H1 (cell line): Measurements from ENCODE around the gene CYP4V2. TPM values are rescaled to one million over a fixed set of nuclear protein-coding genes. Genes with fewer than 3 reads are reported as not detected.

ENCODE experiments used
- CTCF ChIA-PET: fragments of 300-600 bp; sonication (Branson Sonifier 250); formaldehyde crosslinking; loops from one replicate; lab custom pipeline; 2021; ENCODE audit not compliant: partially characterized antibody; lab: Charles Lee
- POLR2A ChIA-PET: fragments of 300-600 bp; sonication (Branson Sonifier 250); formaldehyde crosslinking; loops from one replicate; lab custom pipeline; 2021; ENCODE audit warnings: inconsistent platforms; ENCODE audit not compliant: partially characterized antibody; lab: Charles Lee
- DNase-seq, 2 experiments: peaks; one replicate each; pipeline versions ENCODE4 v3.0.0 to v3.0.0-alpha.2; 2010 to 2022; ENCODE audit warnings: low spot score in 2 of 2, low read depth in 1 of 2, mixed read lengths in 1 of 2
- FAIRE-seq: peaks from 2 replicates; lab custom pipeline; 2011; peaks lifted over from hg19 to GRCh38; lab: Jason Lieb, UNC
- H2AFZ ChIP-seq: 2 replicates; pipeline ENCODE4 v1.8.1; 2012; ENCODE audit warnings: low read length, inconsistent platforms
- H2AK5ac ChIP-seq: 2 replicates; pipeline ENCODE4 v1.6.1; 2013; ENCODE audit warnings: low read depth, low read length
- H2BK120ac ChIP-seq: replicated peaks from 2 replicates; pipeline ENCODE3; 2013; ENCODE audit warnings: low read depth, low read length, inconsistent platforms
- H2BK12ac ChIP-seq: 2 replicates; pipeline ENCODE4 v1.6.1; 2013; ENCODE audit warnings: low read depth, low read length
- H2BK15ac ChIP-seq: 2 replicates; pipeline ENCODE4 v1.6.1; 2013; ENCODE audit warnings: low read length
- H2BK20ac ChIP-seq: 2 replicates; pipeline ENCODE4 v1.6.1; 2013; ENCODE audit warnings: low read length
- H2BK5ac ChIP-seq: 2 replicates; pipeline ENCODE4 v1.6.1; 2013; ENCODE audit warnings: low read depth, low read length
- H3K14ac ChIP-seq: 2 replicates; pipeline ENCODE4 v1.6.1; 2013; ENCODE audit warnings: inconsistent platforms; ENCODE audit not compliant: insufficient read length
- H3K18ac ChIP-seq: 2 replicates; pipeline ENCODE4 v1.6.1; 2013; ENCODE audit warnings: low read length; ENCODE audit errors: extremely low read depth
- H3K23ac ChIP-seq: 2 replicates; pipeline ENCODE4 v1.6.1; 2013; ENCODE audit warnings: inconsistent platforms; ENCODE audit not compliant: insufficient read length
- H3K23me2 ChIP-seq: 2 replicates; pipeline ENCODE4 v1.6.1; 2013; ENCODE audit warnings: low read depth, low read length
- H3K27ac ChIP-seq: 2 replicates; pipeline ENCODE4 v1.6.1; 2011; ENCODE audit warnings: low read depth, low read length, inconsistent platforms
- H3K27me3 ChIP-seq, 4 experiments: replicated peaks in 1 of 4; 1 replicate in 1 of 4; 2 replicates in 3 of 4; pipeline versions ENCODE4 v1.6.1 to v1.8.1; 2011 to 2013; ENCODE audit warnings: low read length in 3 of 4, mild to moderate bottlenecking in 3 of 4, inconsistent platforms in 2 of 4, mixed read lengths in 2 of 4, moderate library complexity in 1 of 4; ENCODE audit not compliant: control insufficient read depth in 3 of 4, insufficient read depth in 3 of 4; ENCODE audit errors: extremely low read depth in 1 of 4
- H3K36me3 ChIP-seq, 4 experiments: 2 replicates each; pipeline versions ENCODE4 v1.6.1 to v1.8.1; 2011 to 2013; ENCODE audit warnings: mild to moderate bottlenecking in 4 of 4, low read length in 3 of 4, moderate library complexity in 2 of 4, control low read depth in 1 of 4, inconsistent platforms in 1 of 4; ENCODE audit not compliant: insufficient read depth in 4 of 4, control insufficient read depth in 2 of 4
- H3K4ac ChIP-seq: replicated peaks from 2 replicates; pipeline ENCODE3; 2013; ENCODE audit warnings: low read length, low read depth, mixed read lengths, inconsistent platforms; ENCODE audit not compliant: insufficient read length
- H3K4me1 ChIP-seq, 4 experiments: replicated peaks in 1 of 4; 1 replicate in 1 of 4; 2 replicates in 3 of 4; pipeline versions ENCODE4 v1.6.1 to v1.8.1; 2011 to 2013; ENCODE audit warnings: low read length in 3 of 4, inconsistent platforms in 2 of 4, mixed read lengths in 1 of 4; ENCODE audit not compliant: insufficient read depth in 4 of 4, control insufficient read depth in 3 of 4
- H3K4me2 ChIP-seq, 2 experiments: 2 replicates each; pipeline versions ENCODE4 v1.6.1 to v1.8.1; 2011 to 2013; ENCODE audit warnings: low read depth in 2 of 2, low read length in 2 of 2, control low read depth in 1 of 2, inconsistent platforms in 1 of 2, mild to moderate bottlenecking in 1 of 2; ENCODE audit not compliant: insufficient read depth in 1 of 2
- H3K4me3 ChIP-seq, 4 experiments: fragments of 200-600, 300-600 bp in 1 of 4; sonication (generic), shearing (Covaris generic), sonication (Bioruptor Twin) in 1 of 4; 2 replicates each; pipeline versions ENCODE4 v1.5.1 to v1.8.1; 2011 to 2016; ENCODE audit warnings: low read length in 4 of 4, low read depth in 3 of 4, control low read depth in 2 of 4, inconsistent platforms in 2 of 4, mild to moderate bottlenecking in 2 of 4, mixed read lengths in 1 of 4, moderate library complexity in 1 of 4; ENCODE audit not compliant: insufficient read depth in 2 of 4; ENCODE audit errors: extremely low read depth in 1 of 4
- H3K56ac ChIP-seq: replicated peaks from 2 replicates; pipeline ENCODE3; 2013; ENCODE audit warnings: low read depth, mild to moderate bottlenecking, mixed read lengths, low read length, inconsistent platforms; ENCODE audit not compliant: insufficient read length
- H3K79me1 ChIP-seq: 2 replicates; pipeline ENCODE4 v1.6.1; 2013; ENCODE audit warnings: low read depth, low read length, control low read depth
- H3K79me2 ChIP-seq, 2 experiments: 2 replicates each; pipeline versions ENCODE4 v1.6.1 to v1.8.1; 2012 to 2013; ENCODE audit warnings: low read length in 2 of 2, mild to moderate bottlenecking in 2 of 2, inconsistent platforms in 1 of 2; ENCODE audit not compliant: insufficient read depth in 2 of 2, control insufficient read depth in 1 of 2
- H3K9ac ChIP-seq, 4 experiments: replicated peaks in 1 of 4; 1 replicate in 1 of 4; 2 replicates in 3 of 4; pipeline versions ENCODE4 v1.6.1 to v1.8.1; 2011 to 2013; ENCODE audit warnings: low read depth in 3 of 4, low read length in 3 of 4, control low read depth in 2 of 4, mild to moderate bottlenecking in 2 of 4, moderate library complexity in 2 of 4, inconsistent platforms in 1 of 4; ENCODE audit errors: extremely low read depth in 1 of 4
- H3K9me3 ChIP-seq, 2 experiments: 2 replicates each; pipeline versions ENCODE4 v1.6.1 to v1.8.1; 2012 to 2013; ENCODE audit warnings: mild to moderate bottlenecking in 2 of 2, moderate library complexity in 2 of 2, control low read depth in 1 of 2, inconsistent platforms in 1 of 2, low read depth in 1 of 2, low read length in 1 of 2, mixed read lengths in 1 of 2; ENCODE audit not compliant: insufficient read depth in 2 of 2
- H4K20me1 ChIP-seq, 2 experiments: replicated peaks in 1 of 2; 2 replicates each; pipeline versions ENCODE3 to v1.8.1; 2011 to 2013; ENCODE audit warnings: inconsistent platforms in 2 of 2, low read length in 2 of 2, mild to moderate bottlenecking in 1 of 2; ENCODE audit not compliant: insufficient read depth in 2 of 2, control insufficient read depth in 1 of 2
- H4K5ac ChIP-seq: 2 replicates; pipeline ENCODE4 v1.6.1; 2013; ENCODE audit warnings: low read length, low read depth, mixed read lengths, inconsistent platforms; ENCODE audit not compliant: insufficient read length
- H4K8ac ChIP-seq: 2 replicates; pipeline ENCODE4 v1.8.0; 2013; ENCODE audit warnings: mild to moderate bottlenecking, moderate library complexity, low read length, inconsistent platforms; ENCODE audit not compliant: insufficient read depth; ENCODE audit errors: extremely low read depth
- H4K91ac ChIP-seq: replicated peaks from 2 replicates; pipeline ENCODE3; 2013; ENCODE audit warnings: low read length, mixed read lengths, inconsistent platforms; ENCODE audit not compliant: insufficient read length
- ASH2L ChIP-seq: fragments of 200-600, 300-600 bp; sonication (generic); IDR thresholded peaks from one replicate; pipeline ENCODE4 v1.7.1; 2017; ENCODE audit warnings: low read length
- WGBS, 2 experiments: shearing (Covaris generic) in 1 of 2; methylation state at CpG; one replicate each; pipeline versions ENCODE4 v1.1.6 to v1.1.7; 2013 to 2015; ENCODE audit warnings: low lambda C conversion rate in 2 of 2, mixed read lengths in 2 of 2, inconsistent platforms in 1 of 2, low coverage in 1 of 2, missing lambda C conversion rate in 1 of 2; ENCODE audit not compliant: insufficient replicate concordance in 2 of 2, insufficient coverage in 1 of 2, insufficient read length in 1 of 2; ENCODE audit errors: extremely low coverage in 1 of 2, missing lambda C conversion rate in 1 of 2; 5-methylcytosine and 5-hydroxymethylcytosine counted together
- polyA plus RNA-seq, 7 experiments: library from polyadenylated mRNA; depleted of rRNA in 3 of 7; stranded (reverse) in 5 of 7; unstranded in 2 of 7; fragments of >200 nt in 5 of 7; fragments of 200-250 nt in 2 of 7; gene quantifications; 1 replicate in 5 of 7; 2 replicates in 1 of 7; 4 replicates in 1 of 7; pipeline versions ENCODE4 v1.2.1 to v1.2.3, GENCODE V29; 2011 to 2013; ENCODE audit warnings: missing spikeins in 2 of 7, mixed read lengths in 2 of 7
- total RNA-seq: library from RNA; stranded (reverse); fragmentation: NEBNext Ultra II Directional; extraction: Animal tissue kit (Norgen Biotek cat#: 25700); gene quantifications from 2 replicates; pipeline ENCODE4 v1.2.1, GENCODE V29; 2021

CYP4V2 gene
- total and polyA plus RNA-seq, 2 of the 8 experiments (the other 6 are each of a cell fraction or from before 2014, with no cell fraction given): 0.65 to 1.0 TPM

DNA sequence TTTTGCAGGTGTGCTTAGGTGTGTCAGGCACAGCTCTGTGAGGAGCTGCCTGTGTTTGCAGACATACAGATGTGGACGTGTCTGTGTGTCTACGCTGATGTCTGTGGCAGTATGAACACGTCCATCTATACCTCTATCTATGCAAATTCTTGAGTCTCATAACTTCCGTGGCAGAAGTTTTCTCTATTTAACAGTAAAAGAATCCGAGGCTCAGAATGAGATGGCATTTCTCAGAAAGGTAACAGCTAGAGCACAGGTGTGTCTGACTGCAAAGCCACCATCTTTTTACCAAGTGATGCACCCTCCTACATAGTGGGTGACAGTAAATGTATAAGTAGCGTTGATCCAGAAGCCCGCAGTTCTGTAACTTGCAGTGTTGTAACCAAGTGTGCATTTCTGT lies 39.9 kb upstream of the CYP4V2 start:
- Histone ChIP-seq H2BK12ac (0 out of 2 replicates have a peak overlapping the region, but pooled peaks have one; percentile 9), H3K4ac (no peak overlapping the region), H3K27ac (no peak overlapping the region), H4K8ac (no peak overlapping the region; the same call in 1 of the 2 replicates), H4K20me1 (no peaks in the 10 kb centered on the region), H3K23ac (no peak overlapping the region), H3K9ac (no peak overlapping the region), H3K27me3 (peaks cover 0 to 4% (median 1%) of the 10 kb centered on the region in 4 experiments; a peak in 3 of 7 replicates), H3K9me3 (no peaks in the 10 kb centered on the region; a peak in 1 of 4 replicates), H3K14ac (no peak overlapping the region), H3K4me3 (no peak overlapping the region), H3K4me1 (peaks cover 0 to 2% (median 0%) of the 10 kb centered on the region in 4 experiments; a peak in 2 of 7 replicates), H2BK15ac (no peak overlapping the region), H3K36me3 (no peaks in the 10 kb centered on the region), H3K4me2 (no peak overlapping the region), H4K91ac (no peak overlapping the region), H3K18ac (no peak overlapping the region), H2AFZ (no peak overlapping the region), H2BK20ac (no peak overlapping the region), H3K23me2 (no peaks in the 10 kb centered on the region), H3K56ac (no peak overlapping the region), H2BK5ac (no peak overlapping the region), H2AK5ac (no peak overlapping the region), H4K5ac (no peak overlapping the region), H3K79me2 (no peaks in the 10 kb centered on the region), H3K79me1 (no peaks in the 10 kb centered on the region), H2BK120ac (no peak overlapping the region)
- CTCF ChIA-PET: interaction anchor here (1.5 to 2.3 kb wide), 5 partner anchors 12 to 110 kb away, joined by 3 to 12 read pairs (median 6); no protein-coding TSS in a partner anchor
- DNase-seq (no peak), FAIRE-seq (no peak)
- no peak for TF ChIP-seq ASH2L
- POLR2A ChIA-PET: no interaction called here
- WGBS, 2 experiments: 91% methylated on average over 7 of the region's 7 CpGs; no CpG with 5 or more reads in 1 of the 2 experiments
